Activated CD8-positive, alpha-beta memory T cell treated with anti-CD3 and anti-CD28 coated beads for 24 hours (primary cell): Measurements from ENCODE around the gene RAB43.
A peak's percentile ranks its signal among the peaks of the same experiment; 100 is the strongest.
"Not testable (repeated sequence)": the region's sequence is repeated elsewhere in the genome, so short reads cannot be mapped to it uniquely, and the experiment has no call there.

Experiments used
- DNase-seq: peaks from one replicate; pipeline ENCODE4 v3.0.0-alpha.2; 2020

The RAB43 gene

GRCh38 chr3:129121016-129121791 is 400 bp downstream of the RAB43 start:
- DNase-seq = peak; percentile 88

- peak; percentile 93 for DNase-seq
Observed at GRCh38 chr3:129120254-129121004, 1.2 kb downstream of the RAB43 start.

GRCh38 chr3:129119365-129120100 is 2.1 kb downstream of the RAB43 start:
- no peak for DNase-seq

- no peak for DNase-seq
Observed at GRCh38 chr3:129118745-129119144, 2.9 kb downstream of the RAB43 start.

GRCh38 chr3:129117134-129117533 is 4.5 kb downstream of the RAB43 start:
- no peak for DNase-seq

- DNase-seq = no peak
Observed at GRCh38 chr3:129116482-129116946, 5.1 kb downstream of the RAB43 start.

GRCh38 chr3:129114455-129114854 is 7.1 kb downstream of the RAB43 start:
- no peak for DNase-seq

GRCh38 chr3:129112308-129113052 is 9.1 kb downstream of the RAB43 start:
- DNase-seq = no peak

- DNase-seq = not testable (repeated sequence)
Observed at GRCh38 chr3:129111076-129111780, 10.4 kb downstream of the RAB43 start.

- no peak for DNase-seq
Observed at GRCh38 chr3:129107793-129108192, 13.8 kb downstream of the RAB43 start.

GRCh38 chr3:129106866-129107565 is 14.6 kb downstream of the RAB43 start:
- no peak for DNase-seq

GRCh38 chr3:129106320-129106719 is 15.3 kb downstream of the RAB43 start:
- DNase-seq = no peak

GRCh38 chr3:129105862-129106261 is 15.7 kb downstream of the RAB43 start:
- no peak for DNase-seq

- DNase-seq = no peak
Observed at GRCh38 chr3:129104498-129105079, 17.0 kb downstream of the RAB43 start.

- no peak for DNase-seq
Observed at GRCh38 chr3:129104051-129104450, 17.6 kb downstream of the RAB43 start.

- no peak for DNase-seq
Observed at GRCh38 chr3:129103296-129103695, 18.3 kb downstream of the RAB43 start.

GRCh38 chr3:129101370-129102138 is 20.1 kb downstream of the RAB43 start:
- DNase-seq = no peak

- DNase-seq = no peak
Observed at GRCh38 chr3:129100274-129100673, 21.3 kb downstream of the RAB43 start.

- no peak for DNase-seq
Observed at GRCh38 chr3:129095285-129095684, 26.3 kb downstream of the RAB43 start.

GRCh38 chr3:129088312-129088711 is 33.3 kb downstream of the RAB43 start:
- DNase-seq = not testable (repeated sequence)
